Smooth muscle cell (in vitro differentiated cells): Measurements from ENCODE around the gene CLCNKB. TPM values are rescaled to one million over a fixed set of nuclear protein-coding genes. Genes with fewer than 3 reads are reported as not detected.

Source experiments
- DNase-seq: peaks from one replicate; lab custom pipeline; 2025; ENCODE audit not compliant: unreplicated experiment; lab: John Stamatoyannopoulos, UW
- H2AFZ ChIP-seq: fragments of 200-600 bp; sonication (generic); 2 replicates; pipeline ENCODE4 v1.6.0; 2016; ENCODE audit warnings: antibody characterized with exemption, low read depth, mild to moderate bottlenecking
- H3F3A ChIP-seq: fragments of 200-600 bp; sonication (generic); 2 replicates; pipeline ENCODE4 v1.6.0; 2017; ENCODE audit warnings: antibody characterized with exemption, low read depth
- H3K27ac ChIP-seq: fragments of 200-600 bp; sonication (generic); 2 replicates; pipeline ENCODE4 v1.5.1; 2016; ENCODE audit warnings: low read depth, mild to moderate bottlenecking
- H3K27me3 ChIP-seq: fragments of 200-600 bp; sonication (generic); 2 replicates; pipeline ENCODE4 v1.6.1; 2016; ENCODE audit warnings: low read depth, mild to moderate bottlenecking
- H3K36me3 ChIP-seq: fragments of 200-600 bp; sonication (generic); 2 replicates; pipeline ENCODE4 v1.5.1; 2016; ENCODE audit warnings: low read depth
- H3K4me1 ChIP-seq: fragments of 200-600 bp; sonication (generic); 2 replicates; pipeline ENCODE4 v1.5.1; 2016; ENCODE audit warnings: low read depth
- H3K4me2 ChIP-seq: fragments of 200-600 bp; sonication (generic); 2 replicates; pipeline ENCODE4 v1.6.0; 2016; ENCODE audit warnings: mild to moderate bottlenecking
- H3K4me3 ChIP-seq: fragments of 200-600 bp; sonication (generic); 2 replicates; pipeline ENCODE4 v1.5.1; 2016; ENCODE audit warnings: mild to moderate bottlenecking
- H3K79me2 ChIP-seq: fragments of 200-600 bp; sonication (generic); 2 replicates; pipeline ENCODE4 v1.6.0; 2016; ENCODE audit warnings: low read depth, mild to moderate bottlenecking
- H3K9ac ChIP-seq: fragments of 200-600 bp; sonication (generic); 2 replicates; pipeline ENCODE4 v1.6.0; 2016; ENCODE audit warnings: low read depth
- H3K9me3 ChIP-seq: fragments of 200-600 bp; sonication (generic); replicated peaks from 2 replicates; pipeline ENCODE4 v1.5.1; 2016; ENCODE audit warnings: low read depth
- H4K20me1 ChIP-seq: fragments of 200-600 bp; sonication (generic); 2 replicates; pipeline ENCODE4 v1.6.0; 2016; ENCODE audit warnings: low read depth
- CTCF ChIP-seq: fragments of 200-600 bp; sonication (generic); IDR thresholded peaks from 2 replicates; pipeline ENCODE4 v1.5.1; 2017; ENCODE audit warnings: borderline replicate concordance, mild to moderate bottlenecking, antibody characterized with exemption; ENCODE audit not compliant: insufficient read depth, poor library complexity, severe bottlenecking
- WGBS: methylation state at CpG from one replicate; pipeline ENCODE4 v1.1.7; 2016; ENCODE audit warnings: low lambda C conversion rate; 5-methylcytosine and 5-hydroxymethylcytosine counted together
- polyA plus RNA-seq: library from polyadenylated mRNA; unstranded; fragments of >200 nt; fragmentation: Nextera tagmentation; extraction: Ambion mirVana; gene quantifications from 2 replicates; pipeline ENCODE4 v1.2.1, GENCODE V29; 2016
- total RNA-seq: library from RNA; depleted of rRNA; stranded (reverse); fragments of >200 nt; gene quantifications from 2 replicates; pipeline ENCODE4 v1.2.3, GENCODE V29; 2014

Gene CLCNKB
- total and polyA plus RNA-seq, 2 experiments from 2014 or later = 0.76 to 0.86 TPM

- no peak overlapping the region for H3K9ac ChIP-seq
- H3K9me3 ChIP-seq = no peaks in the 10 kb centered on the region
- no peak overlapping the region for H3K27ac ChIP-seq
- peak; percentile 8 for DNase-seq
- WGBS = 59% methylated on average over 7 of the region's 7 CpGs
- H3K79me2 ChIP-seq = no peaks in the 10 kb centered on the region
- no peak overlapping the region for H3K4me2 ChIP-seq
- H4K20me1 ChIP-seq = no peaks in the 10 kb centered on the region
- H3K4me3 ChIP-seq = no peak overlapping the region
- no peaks in the 10 kb centered on the region for H3K36me3 ChIP-seq
- no peak for TF ChIP-seq CTCF
- no peaks in the 10 kb centered on the region for H3F3A ChIP-seq
- no peaks in the 10 kb centered on the region for H3K4me1 ChIP-seq
- no peaks in the 10 kb centered on the region for H3K27me3 ChIP-seq
- no peak overlapping the region for H2AFZ ChIP-seq
Measured at GRCh38 chr1:16046842-16047241, 3.3 kb downstream of the CLCNKB start.

GRCh38 chr1:16047791-16048475 lies 4.4 kb downstream of the CLCNKB start:
- Histone ChIP-seq H3K27ac (no peak overlapping the region), H4K20me1 (no peaks in the 10 kb centered on the region), H3F3A (no peaks in the 10 kb centered on the region), H3K27me3 (no peaks in the 10 kb centered on the region), H3K4me3 (no peak overlapping the region), H3K4me2 (no peak overlapping the region), H3K9me3 (no peaks in the 10 kb centered on the region), H3K4me1 (no peaks in the 10 kb centered on the region), H3K9ac (no peak overlapping the region), H3K36me3 (no peaks in the 10 kb centered on the region), H3K79me2 (no peaks in the 10 kb centered on the region), H2AFZ (no peak overlapping the region)
- DNase-seq = no peak
- 72% methylated on average over 16 of the region's 19 CpGs for WGBS
- no peak for TF ChIP-seq CTCF

- peak overlapping the region; percentile 54 for H3K4me3 ChIP-seq
- peak; percentile 19 for DNase-seq
- H3K9me3 ChIP-seq = no peaks in the 10 kb centered on the region
- no peaks in the 10 kb centered on the region for H3F3A ChIP-seq
- no peaks in the 10 kb centered on the region for H3K4me1 ChIP-seq
- 5% methylated on average over 14 of the region's 25 CpGs for WGBS
- no peak overlapping the region for H3K27ac ChIP-seq
- no peaks in the 10 kb centered on the region for H3K79me2 ChIP-seq
- no peaks in the 10 kb centered on the region for H3K27me3 ChIP-seq
- H3K4me2 ChIP-seq = peak overlapping the region; percentile 94
- H4K20me1 ChIP-seq = no peaks in the 10 kb centered on the region
- peak overlapping the region; percentile 66 for H3K9ac ChIP-seq
- H3K36me3 ChIP-seq = no peaks in the 10 kb centered on the region
- peak overlapping the region; percentile 95 for H2AFZ ChIP-seq
- TF ChIP-seq CTCF = peak; percentile 8
Measured at GRCh38 chr1:16048573-16049189, 5.1 kb downstream of the CLCNKB start.
